Uterus (tissue), 4 donors: Measurements from ENCODE around the gene RNF181. TPM values are rescaled to one million over a fixed set of nuclear protein-coding genes. Genes with fewer than 3 reads are reported as not detected.

Experiments
- DNase-seq, 2 donors: peaks; one replicate each; pipeline ENCODE4 v3.0.0-alpha.2; 2019 to 2020
- H3K27ac ChIP-seq, 2 donors: fragments of 200-600 bp; sonication (generic); 1 replicate in 1 of 2; 2 replicates in 1 of 2; pipeline ENCODE4 v1.5.1; 2016 to 2018
- H3K27me3 ChIP-seq, 2 donors: fragments of 200-600 bp; sonication (generic); one replicate each; pipeline ENCODE4 v1.5.1; 2018 to 2019; ENCODE audit warnings: control low read depth in 1 of 2
- H3K36me3 ChIP-seq, 2 donors: fragments of 200-600 bp; sonication (generic); one replicate each; pipeline ENCODE4 v1.5.1; 2019; ENCODE audit warnings: control low read depth in 1 of 2
- H3K4me1 ChIP-seq, 2 donors: fragments of 200-600 bp; sonication (generic); one replicate each; pipeline ENCODE4 v1.5.1; 2018 to 2019; ENCODE audit warnings: control low read depth in 1 of 2
- H3K4me3 ChIP-seq, 2 donors: fragments of 200-600 bp; sonication (generic); 1 replicate in 1 of 2; 2 replicates in 1 of 2; pipeline ENCODE4 v1.5.1; 2018 to 2019; ENCODE audit warnings: mild to moderate bottlenecking in 1 of 2
- H3K9me3 ChIP-seq, 2 donors: fragments of 200-600 bp; sonication (generic); one replicate each; pipeline ENCODE4 v1.5.1; 2019; ENCODE audit warnings: control low read depth in 1 of 2
- CTCF ChIP-seq, 4 experiments: fragments of 200-600 bp in 2 of 4; fragments of 450-650 bp in 2 of 4; sonication (generic) in 2 of 4; IDR thresholded peaks; one replicate each; pipeline ENCODE4 v1.5.1; 2016 to 2019; ENCODE audit warnings: antibody characterized with exemption in 4 of 4, mild to moderate bottlenecking in 2 of 4, moderate library complexity in 1 of 4
- POLR2A ChIP-seq, 2 donors: fragments of 450-650 bp; IDR thresholded peaks; one replicate each; pipeline ENCODE4 v1.6.1; 2016; ENCODE audit warnings: antibody characterized with exemption in 2 of 2, mild to moderate bottlenecking in 1 of 2, moderate library complexity in 1 of 2
- intact Hi-C: fragments of 100-400 bp; cut with DNase I; formaldehyde crosslinking; loops from one replicate; pipeline ENCODE4 v1.15.1; 2023; ENCODE audit warnings: low total_unique reads
- total RNA-seq, 4 donors: library from RNA; depleted of rRNA in 3 of 4; stranded (reverse); fragments of >200 nt in 3 of 4; gene quantifications; one replicate each; pipeline versions ENCODE4 v1.1.0 to v1.2.4, GENCODE V29; 2014 to 2023
- donor health status: DM: yes; HTN: yes; CAD: no.

The RNF181 gene
- total RNA-seq, 4 donors from 2014 or later = 53.0 to 362 (median 175) TPM

- H3K9me3 ChIP-seq = no peaks in the 10 kb centered on the region
- H3K27ac ChIP-seq = peak overlapping the region; percentile 47 to 70
- H3K36me3 ChIP-seq = no peaks in the 10 kb centered on the region
- H3K4me1 ChIP-seq = no peaks in the 10 kb centered on the region
- no peak for DNase-seq
- H3K27me3 ChIP-seq = no peaks in the 10 kb centered on the region
- TF ChIP-seq POLR2A (IDR thresholded peaks at IDR 0.05) (no peak), CTCF (IDR thresholded peaks at IDR 0.05) (no peak)
- intact Hi-C loops = no loop called here
- H3K4me3 ChIP-seq = no peak overlapping the region
These were observed 18.5 kb upstream of the RNF181 start for GRCh38 chr2:85577063-85577385.

- DNase-seq = no peak
- Histone ChIP-seq H3K9me3 (no peaks in the 10 kb centered on the region), H3K4me1 (no peaks in the 10 kb centered on the region), H3K4me3 (no peak within 1 kb of the TSS), H3K27ac (peak within 1 kb of the TSS; percentile 47 to 70), H3K27me3 (no peaks in the 10 kb centered on the region), H3K36me3 (no peaks in the 10 kb centered on the region)
- intact Hi-C loops = no loop called here
- TF ChIP-seq POLR2A (IDR thresholded peaks at IDR 0.05) (no peak), CTCF (IDR thresholded peaks at IDR 0.05) (no peak)
These were observed 17.9 kb upstream of the RNF181 start, which contains the start of gene VAMP8 for GRCh38 chr2:85577386-85578242. Gene VAMP8 (plus strand): TSS chr2:85577586. CDS start chr2:85577647, 61 bp downstream.

GRCh38 chr2:85578243-85579180 lies 17.0 kb upstream of the RNF181 start:
- Histone ChIP-seq H3K36me3 (no peaks in the 10 kb centered on the region), H3K27ac (peak overlapping the region; percentile 47 to 70), H3K4me1 (no peaks in the 10 kb centered on the region), H3K4me3 (no peak overlapping the region), H3K27me3 (no peaks in the 10 kb centered on the region), H3K9me3 (no peaks in the 10 kb centered on the region)
- DNase-seq = no peak
- no peak for TF ChIP-seq POLR2A (IDR thresholded peaks at IDR 0.05)
- no peak for TF ChIP-seq CTCF (IDR thresholded peaks at IDR 0.05)
- intact Hi-C loops = no loop called here

- no peak for TF ChIP-seq CTCF (IDR thresholded peaks at IDR 0.05)
- no peak for TF ChIP-seq POLR2A (IDR thresholded peaks at IDR 0.05)
- no peak for DNase-seq
- intact Hi-C loops = no loop called here
- H3K4me3 ChIP-seq = no peak overlapping the region
- H3K36me3 ChIP-seq = no peaks in the 10 kb centered on the region
- no peaks in the 10 kb centered on the region for H3K9me3 ChIP-seq
- no peaks in the 10 kb centered on the region for H3K4me1 ChIP-seq
- no peaks in the 10 kb centered on the region for H3K27me3 ChIP-seq
- H3K27ac ChIP-seq = peak overlapping the region; percentile 47 to 70
These were observed 16.1 kb upstream of the RNF181 start for GRCh38 chr2:85579266-85579935.
